Fibroblast of mammary gland (primary cell): ENCODE data around the gene NRIP1.

Source experiments
- DNase-seq: peaks from one replicate; pipeline ENCODE4 v3.0.0-alpha.2; 2010; ENCODE audit warnings: low read depth
- H3K4me3 ChIP-seq: 2 replicates; pipeline ENCODE4 v1.5.1; 2011; ENCODE audit warnings: low read depth, mild to moderate bottlenecking, low read length, moderate library complexity; ENCODE audit not compliant: control insufficient read depth
- CTCF ChIP-seq: conservative IDR thresholded peaks from 2 replicates; pipeline ENCODE4 v1.5.1; 2011; ENCODE audit warnings: low read depth, low read length, inconsistent platforms; ENCODE audit not compliant: control insufficient read depth, insufficient read depth

NRIP1 gene

GRCh38 chr21:14977814-14978213 is 87.0 kb downstream of the NRIP1 start:
- H3K4me3 ChIP-seq: no peak overlapping the region
- TF ChIP-seq CTCF: no peak
- DNase-seq: no peak

DNA sequence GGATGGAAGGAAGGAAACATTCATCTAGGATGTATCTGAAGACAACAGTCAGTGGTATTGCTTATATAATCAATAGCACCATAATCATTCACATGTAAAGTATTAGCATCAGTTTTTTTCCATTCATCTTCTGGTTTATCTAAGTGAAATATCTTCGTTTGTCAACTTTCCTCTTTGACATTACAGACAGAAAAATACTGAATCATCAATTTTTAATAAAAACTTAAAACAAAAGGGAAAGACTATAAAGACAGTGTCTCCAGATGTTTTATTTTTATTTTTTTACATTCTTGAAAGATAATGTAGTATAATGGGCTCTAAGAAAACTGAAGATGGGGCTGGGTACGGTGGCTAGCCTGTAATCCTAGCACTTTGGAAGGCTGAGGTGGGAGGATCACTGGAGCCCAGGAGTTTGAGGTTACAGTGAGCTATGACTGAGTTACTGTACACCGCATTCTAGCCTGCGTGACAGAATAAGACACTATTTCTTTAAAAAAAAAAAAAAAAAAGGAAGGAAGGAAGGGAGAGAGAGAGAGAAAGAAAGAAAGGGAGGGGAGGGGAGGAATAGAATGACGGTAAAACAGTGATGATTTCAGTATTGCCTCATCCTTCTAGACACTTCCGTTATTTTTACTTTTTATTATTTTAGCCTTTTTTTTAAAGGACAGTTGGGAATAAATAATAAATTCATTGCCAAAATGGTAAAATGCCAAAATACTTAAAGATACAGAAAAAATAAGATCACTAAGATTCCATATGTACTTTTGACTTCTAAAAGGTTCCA is 89.5 kb downstream of the NRIP1 start:
- no peak for TF ChIP-seq CTCF
- no peak for DNase-seq
- H3K4me3 ChIP-seq: no peak overlapping the region

- H3K4me3 ChIP-seq: no peak overlapping the region
- no peak for DNase-seq
- TF ChIP-seq CTCF: no peak
These were observed 92.1 kb downstream of the NRIP1 start for GRCh38 chr21:14972678-14973077.

GRCh38 chr21:14968821-14969220 is 96.0 kb downstream of the NRIP1 start:
- TF ChIP-seq CTCF: no peak
- no peak for DNase-seq
- H3K4me3 ChIP-seq: no peak overlapping the region

DNA sequence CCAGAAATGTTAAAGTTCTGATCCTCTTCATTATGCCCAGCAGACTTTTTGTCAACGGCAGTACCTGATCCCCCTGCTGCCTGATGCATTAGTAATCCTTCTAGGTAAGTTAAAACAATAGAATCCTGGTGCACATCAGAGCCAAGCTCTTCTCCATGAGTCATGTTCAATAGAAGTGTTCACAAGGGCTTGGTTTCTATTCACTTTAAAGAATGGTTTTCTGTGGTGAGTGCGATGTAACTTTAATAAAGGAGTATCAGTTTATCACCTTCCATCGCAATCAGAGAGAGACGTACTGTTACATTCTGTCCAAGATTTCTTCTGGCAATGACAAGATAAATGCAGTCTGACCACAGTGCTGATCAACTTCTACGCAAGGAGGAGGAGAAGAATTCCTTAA is 96.8 kb downstream of the NRIP1 start:
- no peak overlapping the region for H3K4me3 ChIP-seq
- no peak for TF ChIP-seq CTCF
- DNase-seq: no peak

DNA sequence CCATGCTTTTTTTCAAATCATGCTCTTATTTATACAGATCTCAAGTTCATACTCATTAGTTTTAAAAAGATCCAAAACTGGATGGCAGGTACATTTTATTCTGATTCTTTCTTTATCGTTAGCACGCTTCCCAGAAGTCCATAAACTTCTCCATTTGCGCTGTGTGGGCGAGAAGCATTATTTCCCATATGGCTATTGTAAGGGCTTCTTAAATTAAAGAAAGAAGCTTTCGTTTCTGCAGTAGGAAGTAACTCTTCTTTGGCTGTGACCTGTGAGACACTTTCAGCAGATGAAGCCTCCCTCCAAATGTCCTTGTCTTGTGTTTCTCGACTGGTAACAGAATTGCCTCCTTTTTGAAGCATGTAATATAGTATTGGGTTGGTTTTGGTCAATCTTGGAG is 100.2 kb downstream of the NRIP1 start:
- H3K4me3 ChIP-seq: no peak overlapping the region
- DNase-seq: no peak
- no peak for TF ChIP-seq CTCF

- TF ChIP-seq CTCF: no peak
- DNase-seq: no peak
- H3K4me3 ChIP-seq: no peak overlapping the region
These were observed 102.6 kb downstream of the NRIP1 start for GRCh38 chr21:14962217-14962616.
